GM19035 (cell line): ENCODE results near the gene SESN1.
A peak's percentile ranks its signal among the peaks of the same experiment; 100 is the strongest.
"Not testable (repeated sequence)": the region's sequence is repeated elsewhere in the genome, so short reads cannot be mapped to it uniquely, and the experiment has no call there.

Experiments
- ATAC-seq: cut with Tn5 transposase; IDR thresholded peaks from one replicate; pipeline ENCODE4 v1.9.1; 2021; ENCODE audit not compliant: unreplicated experiment

Gene SESN1

GRCh38 chr6:109094416-109095035 lies at the start of gene SESN1:
TSS of gene SESN1 (minus strand) at chr6:109094846. CDS start at chr6:109094073, 773 bp downstream.
- peak; percentile 66 for ATAC-seq

GRCh38 chr6:109143191-109143590 lies 48.5 kb upstream of the SESN1 start:
- no peak for ATAC-seq

- ATAC-seq = not testable (repeated sequence)
Measured at GRCh38 chr6:109142067-109142466, 47.4 kb upstream of the SESN1 start.

GRCh38 chr6:109139109-109139508 lies 44.5 kb upstream of the SESN1 start:
- ATAC-seq = no peak

- ATAC-seq = not testable (repeated sequence)
Measured at GRCh38 chr6:109136530-109136929, 41.9 kb upstream of the SESN1 start.

- ATAC-seq = not testable (repeated sequence)
Measured at GRCh38 chr6:109136039-109136438, 41.4 kb upstream of the SESN1 start.

GRCh38 chr6:109135600-109135999 lies 41.0 kb upstream of the SESN1 start:
- not testable (repeated sequence) for ATAC-seq

- no peak for ATAC-seq
Measured at GRCh38 chr6:109130065-109130464, 35.4 kb upstream of the SESN1 start.

- no peak for ATAC-seq
Measured at GRCh38 chr6:109125504-109125903, 30.9 kb upstream of the SESN1 start.

GRCh38 chr6:109124219-109124618 lies 29.6 kb upstream of the SESN1 start:
- ATAC-seq = no peak

GRCh38 chr6:109121411-109121810 lies 26.8 kb upstream of the SESN1 start:
- ATAC-seq = no peak

- ATAC-seq = no peak
Measured at GRCh38 chr6:109118871-109119354, 24.3 kb upstream of the SESN1 start.

- no peak for ATAC-seq
Measured at GRCh38 chr6:109118337-109118736, 23.7 kb upstream of the SESN1 start.

- peak; percentile 53 for ATAC-seq
Measured at GRCh38 chr6:109117346-109118035, 22.8 kb upstream of the SESN1 start.

GRCh38 chr6:109112663-109113062 lies 18.0 kb upstream of the SESN1 start:
- ATAC-seq = not testable (repeated sequence)

GRCh38 chr6:109109663-109110062 lies 15.0 kb upstream of the SESN1 start:
- not testable (repeated sequence) for ATAC-seq

GRCh38 chr6:109105681-109106080 lies 11.0 kb upstream of the SESN1 start:
- no peak for ATAC-seq

- no peak for ATAC-seq
Measured at GRCh38 chr6:109104512-109104911, 9.9 kb upstream of the SESN1 start.

GRCh38 chr6:109103942-109104341 lies 9.3 kb upstream of the SESN1 start:
- no peak for ATAC-seq

- no peak for ATAC-seq
Measured at GRCh38 chr6:109102762-109103161, 8.1 kb upstream of the SESN1 start.

GRCh38 chr6:109097661-109098060 lies 3.0 kb upstream of the SESN1 start:
- ATAC-seq = no peak

GRCh38 chr6:109096208-109096607 lies 1.6 kb upstream of the SESN1 start:
- ATAC-seq = no peak

- ATAC-seq = no peak
Measured at GRCh38 chr6:109095835-109096084, 1.1 kb upstream of the SESN1 start.
